ENCODE measurements around the gene HUWE1. TPM values are rescaled to one million over a fixed set of nuclear protein-coding genes. Genes with fewer than 3 reads are reported as not detected.

Gene HUWE1
- total RNA-seq, 2 experiments from 2014 or later = 376 to 384 TPM

DNA sequence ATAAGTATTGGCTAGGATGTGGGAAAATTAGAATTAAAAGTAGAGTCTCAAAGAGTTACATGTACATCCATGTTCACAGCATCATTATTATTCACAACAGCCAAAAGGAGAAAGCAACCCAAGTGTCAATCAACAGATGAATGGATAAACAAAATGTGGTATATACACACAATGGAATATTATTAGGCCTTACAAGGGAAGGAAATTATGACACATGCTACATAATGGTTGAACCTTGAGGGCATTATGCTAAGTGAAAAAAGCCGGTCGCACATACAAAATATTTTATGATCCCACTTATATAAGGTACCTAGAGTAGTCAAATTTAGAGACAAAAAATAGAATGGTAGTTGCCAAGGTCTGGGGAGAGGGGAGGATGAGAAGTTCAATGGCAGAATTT is 80.1 kb downstream of the HUWE1 start:
- ChIA-PET CTCF (no interaction called here), POLR2A (no interaction called here)
- no peak for DNase-seq
- no peak for ATAC-seq
- peaks cover 55% of the 10 kb centered on the region for H3K36me3 Mint-ChIP-seq (ENCODE audit: low read depth)
- H3K27ac Mint-ChIP-seq = no peak overlapping the region
- H3K9me3 Mint-ChIP-seq = no peaks in the 10 kb centered on the region
- no peaks in the 10 kb centered on the region for H3K27me3 Mint-ChIP-seq
- TF ChIP-seq, protein P1, sequence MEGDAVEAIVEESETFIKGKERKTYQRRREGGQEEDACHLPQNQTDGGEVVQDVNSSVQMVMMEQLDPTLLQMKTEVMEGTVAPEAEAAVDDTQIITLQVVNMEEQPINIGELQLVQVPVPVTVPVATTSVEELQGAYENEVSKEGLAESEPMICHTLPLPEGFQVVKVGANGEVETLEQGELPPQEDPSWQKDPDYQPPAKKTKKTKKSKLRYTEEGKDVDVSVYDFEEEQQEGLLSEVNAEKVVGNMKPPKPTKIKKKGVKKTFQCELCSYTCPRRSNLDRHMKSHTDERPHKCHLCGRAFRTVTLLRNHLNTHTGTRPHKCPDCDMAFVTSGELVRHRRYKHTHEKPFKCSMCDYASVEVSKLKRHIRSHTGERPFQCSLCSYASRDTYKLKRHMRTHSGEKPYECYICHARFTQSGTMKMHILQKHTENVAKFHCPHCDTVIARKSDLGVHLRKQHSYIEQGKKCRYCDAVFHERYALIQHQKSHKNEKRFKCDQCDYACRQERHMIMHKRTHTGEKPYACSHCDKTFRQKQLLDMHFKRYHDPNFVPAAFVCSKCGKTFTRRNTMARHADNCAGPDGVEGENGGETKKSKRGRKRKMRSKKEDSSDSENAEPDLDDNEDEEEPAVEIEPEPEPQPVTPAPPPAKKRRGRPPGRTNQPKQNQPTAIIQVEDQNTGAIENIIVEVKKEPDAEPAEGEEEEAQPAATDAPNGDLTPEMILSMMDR (IDR thresholded peaks at IDR 0.05) = no peak
- H3K4me3 Mint-ChIP-seq = no peak overlapping the region
- intact Hi-C loops (cut with micrococcal nuclease) = no loop called here
- no peaks in the 10 kb centered on the region for H3K4me1 Mint-ChIP-seq (ENCODE audit: low read depth)

DNA sequence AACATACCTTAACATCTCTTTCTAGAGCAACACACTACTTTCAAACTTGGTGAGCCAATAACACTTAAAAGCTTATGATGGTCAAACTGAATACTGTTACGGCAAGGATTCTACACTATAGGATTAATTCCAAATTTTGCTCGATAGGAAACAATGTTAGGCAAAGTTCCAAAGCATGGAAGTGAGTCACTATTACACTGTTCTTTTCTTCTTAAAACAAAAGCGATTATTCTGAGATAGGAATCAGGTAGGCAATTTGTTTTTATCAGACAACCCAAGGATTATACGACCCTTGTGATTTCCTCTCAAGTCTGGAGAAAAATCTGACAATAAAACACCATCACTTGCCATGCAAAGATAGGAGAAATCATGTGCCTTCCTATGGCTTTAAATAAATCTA is 81.5 kb downstream of the HUWE1 start:
- TF ChIP-seq, protein P1 (IDR thresholded peaks at IDR 0.05) = no peak
- H3K27ac Mint-ChIP-seq = no peak overlapping the region
- peaks cover 49% of the 10 kb centered on the region for H3K36me3 Mint-ChIP-seq (ENCODE audit: low read depth)
- intact Hi-C loops (cut with micrococcal nuclease) = no loop called here
- H3K27me3 Mint-ChIP-seq = no peaks in the 10 kb centered on the region
- H3K4me1 Mint-ChIP-seq (ENCODE audit: low read depth) = no peaks in the 10 kb centered on the region
- ATAC-seq (no peak), DNase-seq (no peak)
- ChIA-PET POLR2A (no interaction called here), CTCF (no interaction called here)
- H3K4me3 Mint-ChIP-seq = no peak overlapping the region
- H3K9me3 Mint-ChIP-seq = no peaks in the 10 kb centered on the region

DNA sequence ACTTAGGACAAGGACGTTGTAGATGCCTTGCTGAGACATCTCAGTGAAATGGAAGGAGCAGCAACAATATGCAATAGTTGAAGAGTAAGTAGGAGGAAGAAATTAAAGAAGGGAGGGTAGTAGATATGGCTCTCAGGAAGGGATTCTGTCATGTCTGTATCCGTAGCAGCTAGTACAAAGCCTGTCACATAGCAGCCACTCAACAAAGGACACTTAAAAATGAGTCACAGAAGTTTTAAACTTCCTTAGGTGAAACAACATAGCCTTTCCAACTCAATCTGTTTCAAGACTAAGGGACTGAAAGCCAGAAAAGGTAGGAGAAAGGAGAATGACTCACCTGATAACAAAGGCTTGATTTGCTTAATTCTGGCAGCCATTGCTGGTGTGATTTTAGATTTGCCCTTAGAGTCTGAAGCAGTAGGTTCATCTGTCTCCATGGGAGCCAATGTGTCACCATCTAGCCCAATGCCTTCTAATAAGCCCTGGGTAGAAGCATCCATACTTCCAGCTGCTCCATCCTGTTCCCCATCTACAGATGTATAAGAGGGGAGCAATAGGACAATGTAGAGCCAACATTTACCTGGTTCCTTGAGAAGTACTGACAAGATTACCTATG is 86.6 kb downstream of the HUWE1 start:
- ChIA-PET POLR2A (interaction anchor here (0.9 kb wide), 1 partner anchor 45 kb away, joined by 3 read pairs; no protein-coding TSS in a partner anchor), CTCF (no interaction called here)
- Mint-ChIP-seq H3K27me3 (no peaks in the 10 kb centered on the region), H3K36me3 (ENCODE audit: low read depth) (peaks cover 24% of the 10 kb centered on the region), H3K4me1 (ENCODE audit: low read depth) (peaks cover 3% of the 10 kb centered on the region), H3K9me3 (no peaks in the 10 kb centered on the region), H3K4me3 (no peak overlapping the region), H3K27ac (peak overlapping the region; percentile 50)
- DNase-seq (no peak), ATAC-seq (no peak)
- intact Hi-C loops (cut with micrococcal nuclease) = no loop called here
- TF ChIP-seq, protein P1 (IDR thresholded peaks at IDR 0.05) = no peak

DNA sequence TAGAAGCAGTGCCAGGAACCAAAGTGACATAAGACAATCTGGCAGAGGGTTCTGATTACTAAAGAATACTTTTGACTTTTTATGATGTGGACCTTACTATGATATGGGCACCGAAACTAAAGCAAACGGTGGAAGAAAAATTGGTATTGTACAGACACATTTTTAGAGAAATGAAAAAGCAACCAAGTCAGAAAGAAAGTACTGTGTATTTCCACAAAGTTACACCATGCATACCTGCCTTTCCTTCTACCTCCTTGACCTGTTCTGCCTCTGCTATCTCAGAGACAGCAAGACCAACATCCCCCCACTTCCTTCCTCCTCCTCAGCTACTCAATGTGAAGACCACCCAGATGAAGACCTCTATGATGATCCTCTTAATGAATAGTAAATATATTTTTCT is 88.3 kb downstream of the HUWE1 start:
- H3K36me3 Mint-ChIP-seq (ENCODE audit: low read depth) = peaks cover 26% of the 10 kb centered on the region
- ATAC-seq (no peak), DNase-seq (no peak)
- no peaks in the 10 kb centered on the region for H3K9me3 Mint-ChIP-seq
- POLR2A ChIA-PET = interaction anchor here (1.2 kb wide), 1 partner anchor 15 kb away, joined by 3 read pairs; no protein-coding TSS in a partner anchor
- peaks cover 3% of the 10 kb centered on the region for H3K4me1 Mint-ChIP-seq (ENCODE audit: low read depth)
- no peak overlapping the region for H3K4me3 Mint-ChIP-seq
- CTCF ChIA-PET = no interaction called here
- H3K27ac Mint-ChIP-seq = peak overlapping the region; percentile 59
- intact Hi-C loops (cut with micrococcal nuclease) = no loop called here
- H3K27me3 Mint-ChIP-seq = no peaks in the 10 kb centered on the region
- TF ChIP-seq, protein P1 (IDR thresholded peaks at IDR 0.05) = no peak

DNA sequence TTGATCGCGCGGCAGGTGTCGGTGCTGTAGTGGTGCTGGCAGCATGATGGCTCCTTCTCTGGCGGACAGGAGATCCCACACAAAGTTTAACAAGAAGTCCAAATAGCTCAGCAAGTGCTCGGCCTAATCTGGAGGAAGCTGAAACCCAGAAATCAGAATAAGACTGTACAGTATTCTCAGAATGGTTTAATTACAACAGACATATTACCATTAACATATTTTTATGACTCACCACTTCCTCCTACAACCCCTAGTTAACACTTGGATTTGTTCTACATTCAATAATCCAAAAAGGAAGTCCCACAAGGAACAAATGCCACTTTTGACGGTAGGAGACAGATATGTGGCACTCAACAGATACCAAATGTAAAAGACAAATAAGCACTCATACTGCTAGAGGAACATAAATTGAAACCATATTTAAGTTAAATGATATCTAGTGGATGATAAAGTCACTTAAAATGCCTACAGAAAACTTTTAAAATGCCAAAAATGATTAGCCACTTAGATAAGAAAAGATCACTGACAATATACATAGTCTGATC is 91.2 kb downstream of the HUWE1 start:
- peaks cover 3% of the 10 kb centered on the region for H3K4me1 Mint-ChIP-seq (ENCODE audit: low read depth)
- POLR2A ChIA-PET = no interaction called here
- no peak overlapping the region for H3K27ac Mint-ChIP-seq
- H3K27me3 Mint-ChIP-seq = no peaks in the 10 kb centered on the region
- no peak for DNase-seq
- no peak for ATAC-seq
- intact Hi-C loops (cut with micrococcal nuclease) = no loop called here
- H3K36me3 Mint-ChIP-seq (ENCODE audit: low read depth) = peaks cover 42% of the 10 kb centered on the region
- TF ChIP-seq, protein P1 (IDR thresholded peaks at IDR 0.05) = no peak
- H3K9me3 Mint-ChIP-seq = no peaks in the 10 kb centered on the region
- no peak overlapping the region for H3K4me3 Mint-ChIP-seq
- CTCF ChIA-PET = no interaction called here
